A549 (cell line): ENCODE measurements around the gene RHBDD3. TPM values are rescaled to one million over a fixed set of nuclear protein-coding genes. Genes with fewer than 3 reads are reported as not detected.

ENCODE experiments used
- ATAC-seq, 2 experiments: fragments of 200-7000 bp in 1 of 2; fragments of >200 bp in 1 of 2; cut with Nextera tagmentation in 1 of 2; cut with Tn5 transposase in 1 of 2; 3 replicates each; pipeline versions ENCODE4 v1.8.0 to v1.9.1; 2018 to 2020; ENCODE audit warnings: mild to moderate bottlenecking in 1 of 2, moderate library complexity in 1 of 2
- CTCF ChIA-PET: fragments of 300-600 bp; sonication (Branson Sonifier 250); formaldehyde crosslinking; extraction: SDS; loops from one replicate; lab custom pipeline; 2021; ENCODE audit warnings: antibody characterized with exemption, inconsistent platforms; lab: Yijun Ruan, JAX
- POLR2A ChIA-PET: fragments of 350-600 bp; formaldehyde crosslinking; extraction: SDS; loops from one replicate; lab custom pipeline; 2021; ENCODE audit warnings: antibody characterized with exemption, inconsistent platforms; lab: Yijun Ruan, JAX
- DNase-seq, 2 experiments: peaks; one replicate each; pipeline versions ENCODE4 v3.0.0 to v3.0.0-alpha.2; 2011 to 2016; ENCODE audit warnings: low read depth in 1 of 2, low spot score in 1 of 2
- FAIRE-seq: peaks from 2 replicates; lab custom pipeline; 2011; peaks lifted over from hg19 to GRCh38; lab: Jason Lieb, UNC
- H3K27ac ChIP-seq, 2 experiments: fragments of >200 bp; sonication (Bioruptor Twin); formaldehyde crosslinking; 3 replicates each; pipeline ENCODE4 v1.5.1; 2016 to 2017
- H3K4me1 ChIP-seq: fragments of >200 bp; sonication (Bioruptor Twin); formaldehyde crosslinking; 3 replicates; pipeline ENCODE4 v1.6.1; 2016
- H3K4me2 ChIP-seq: fragments of >200 bp; sonication (Bioruptor Twin); formaldehyde crosslinking; 3 replicates; pipeline ENCODE4 v1.6.1; 2016
- H3K4me3 ChIP-seq: fragments of >200 bp; sonication (Bioruptor Twin); formaldehyde crosslinking; 3 replicates; pipeline ENCODE4 v1.5.1; 2016
- H3K9me3 ChIP-seq: fragments of >200 bp; sonication (Bioruptor Twin); formaldehyde crosslinking; 3 replicates; pipeline ENCODE4 v1.6.1; 2016
- BHLHE40 ChIP-seq: IDR thresholded peaks from 2 replicates; pipeline ENCODE4 v1.6.1; 2012; ENCODE audit warnings: low read depth, low read length, inconsistent platforms
- EHF ChIP-seq: fragments of 250-450 bp; sonication (Bioruptor Pico); IDR thresholded peaks from 2 replicates; pipeline ENCODE4 v1.5.0; 2020; ENCODE audit warnings: mild to moderate bottlenecking
- EHMT2 ChIP-seq: fragments of 200-600 bp; sonication (generic); IDR thresholded peaks from 2 replicates; pipeline ENCODE4 v1.6.1; 2016; ENCODE audit warnings: antibody characterized with exemption, low read depth, mild to moderate bottlenecking, moderate library complexity
- EP300 ChIP-seq, 2 experiments: fragments of >200 bp; sonication (Bioruptor Twin); formaldehyde crosslinking; IDR thresholded peaks; 2 replicates in 1 of 2; 3 replicates in 1 of 2; pipeline ENCODE4 v1.6.1; 2016 to 2017
- FOSL2 ChIP-seq, 2 experiments: fragments of 450-650 bp in 1 of 2; fragments of >200 bp in 1 of 2; sonication (Bioruptor Twin) in 1 of 2; formaldehyde crosslinking; IDR thresholded peaks; 2 replicates each; pipeline versions ENCODE4 v1.5.0 to v1.6.1; 2016 to 2020; ENCODE audit warnings: mild to moderate bottlenecking in 1 of 2, moderate library complexity in 1 of 2
- FOXS1 ChIP-seq: fragments of 250-450 bp; sonication (Bioruptor Pico); IDR thresholded peaks from 2 replicates; pipeline ENCODE4 v1.5.0; 2020; ENCODE audit warnings: mild to moderate bottlenecking, moderate library complexity
- HOXA7 ChIP-seq: fragments of 250-450 bp; sonication (Bioruptor Pico); IDR thresholded peaks from 2 replicates; pipeline ENCODE4 v1.5.0; 2020; ENCODE audit warnings: mild to moderate bottlenecking, moderate library complexity
- JUN ChIP-seq, 2 experiments: fragments of >200 bp; sonication (Bioruptor Twin); formaldehyde crosslinking; IDR thresholded peaks; 2 replicates in 1 of 2; 3 replicates in 1 of 2; pipeline ENCODE4 v1.6.1; 2016 to 2017
- PHF8 ChIP-seq: fragments of 200-600 bp; sonication (generic); IDR thresholded peaks from 2 replicates; pipeline ENCODE4 v1.6.1; 2016; ENCODE audit warnings: low read depth, mild to moderate bottlenecking, antibody characterized with exemption, moderate library complexity, borderline replicate concordance
- POLR2AphosphoS2 ChIP-seq: conservative IDR thresholded peaks from 2 replicates; pipeline ENCODE4 v1.6.1; 2012; ENCODE audit warnings: low read length, improper control_type of control experiment, inconsistent platforms
- RAD21 ChIP-seq, 2 experiments: fragments of >200 bp in 1 of 2; sonication (Bioruptor Twin) in 1 of 2; formaldehyde crosslinking in 1 of 2; IDR thresholded peaks in 1 of 2; conservative IDR thresholded peaks in 1 of 2; 2 replicates in 1 of 2; 3 replicates in 1 of 2; pipeline ENCODE4 v1.6.1; 2012 to 2018; ENCODE audit warnings: inconsistent platforms in 1 of 2
- RARB ChIP-seq: fragments of 250-450 bp; sonication (Bioruptor Pico); IDR thresholded peaks from 2 replicates; pipeline ENCODE4 v1.8.0; 2021; ENCODE audit warnings: mild to moderate bottlenecking, moderate library complexity
- RFX5 ChIP-seq: fragments of 450-650 bp; IDR thresholded peaks from 2 replicates; pipeline ENCODE4 v1.7.1; 2014; ENCODE audit warnings: antibody characterized with exemption, mild to moderate bottlenecking, moderate library complexity
- SMC3 ChIP-seq: fragments of >200 bp; sonication (Bioruptor Twin); formaldehyde crosslinking; IDR thresholded peaks from 3 replicates; pipeline ENCODE4 v1.6.1; 2018; ENCODE audit warnings: inconsistent platforms
- TFCP2L1 ChIP-seq: fragments of 250-450 bp; sonication (Bioruptor Pico); IDR thresholded peaks from 2 replicates; pipeline ENCODE4 v1.5.0; 2021; ENCODE audit warnings: mild to moderate bottlenecking
- TP53 ChIP-seq: fragments of 250-450 bp; sonication (Bioruptor Pico); IDR thresholded peaks from 2 replicates; pipeline ENCODE4 v1.5.0; 2021; ENCODE audit warnings: mild to moderate bottlenecking, moderate library complexity
- ZNF302 ChIP-seq: fragments of 250-450 bp; sonication (Bioruptor Pico); IDR thresholded peaks from 2 replicates; pipeline ENCODE4 v1.9.0; 2021; ENCODE audit warnings: inconsistent platforms, mild to moderate bottlenecking, moderate library complexity
- WGBS: methylation state at CpG from one replicate; pipeline ENCODE4 v1.1.6; 2017; ENCODE audit errors: missing lambda C conversion rate; 5-methylcytosine and 5-hydroxymethylcytosine counted together
- polyA plus RNA-seq, 4 experiments: library from polyadenylated mRNA; depleted of rRNA in 3 of 4; stranded (reverse); fragments of >200 nt; fragmentation: RNase III in 1 of 4; extraction: RNeasy Plus Mini Kit Qiagen cat#74134 plus additional on column Dnase treatment in 1 of 4; gene quantifications; 2 replicates in 3 of 4; 3 replicates in 1 of 4; pipeline ENCODE4 v1.2.3, GENCODE V29; 2011 to 2017
- TF ChIP-seq, protein P1 (sequence below): fragments of >200 bp; sonication (Bioruptor Twin); formaldehyde crosslinking; IDR thresholded peaks from 3 replicates; pipeline ENCODE4 v1.5.1; 2016
- TF ChIP-seq, protein P2 (sequence below): IDR thresholded peaks from 2 replicates; pipeline ENCODE4 v1.6.1; 2012; ENCODE audit warnings: low read depth, borderline replicate concordance
- TF ChIP-seq, protein P3 (sequence below): IDR thresholded peaks from 2 replicates; pipeline ENCODE4 v1.6.1; 2012
- TF ChIP-seq, protein P4 (sequence below): fragments of >200 bp; sonication (Bioruptor Twin); formaldehyde crosslinking; IDR thresholded peaks from 3 replicates; pipeline ENCODE4 v1.6.1; 2016
- TF ChIP-seq, protein P5 (sequence below): IDR thresholded peaks from 2 replicates; pipeline ENCODE4 v1.6.1; 2012
- TF ChIP-seq, protein P6 (sequence below): fragments of 200-600 bp; sonication (generic); IDR thresholded peaks from 2 replicates; pipeline ENCODE4 v1.6.1; 2016; ENCODE audit warnings: antibody characterized with exemption, mild to moderate bottlenecking, moderate library complexity
- TF ChIP-seq, protein P7 (sequence below): fragments of >200 bp; sonication (Bioruptor Twin); formaldehyde crosslinking; IDR thresholded peaks from 2 replicates; pipeline ENCODE4 v1.6.1; 2016
- TF ChIP-seq, protein P8 (sequence below): fragments of 450-650 bp; IDR thresholded peaks from 2 replicates; pipeline ENCODE4 v1.6.1; 2014; ENCODE audit warnings: antibody characterized with exemption

RHBDD3 gene
- polyA plus RNA-seq, 2 of the 4 experiments (the other 2 are of a cell fraction), result 10.2 to 20.8 TPM

DNA sequence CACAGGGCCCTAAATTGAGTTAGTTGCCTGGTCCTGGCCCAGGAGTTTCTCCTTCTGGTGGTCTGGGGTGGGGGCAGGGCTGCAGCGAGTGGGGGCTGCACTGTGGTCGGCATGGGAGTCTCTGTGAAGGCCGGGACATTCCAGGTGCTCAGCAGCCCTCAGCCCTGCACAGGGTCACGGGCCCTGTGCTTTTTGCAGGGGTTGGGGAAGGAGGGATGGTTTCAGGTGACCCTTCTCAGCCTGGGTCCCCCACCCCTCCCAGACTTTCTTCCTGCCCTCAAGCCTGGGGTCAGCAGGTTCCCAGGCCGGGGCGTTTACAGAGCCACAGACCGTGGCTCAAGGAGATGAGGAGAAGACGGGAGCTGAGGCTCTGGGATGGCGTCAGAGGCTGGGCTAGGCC, 54.3 kb downstream of the RHBDD3 start:
- POLR2A ChIA-PET, result no interaction called here
- Histone ChIP-seq H3K9me3 (no peaks in the 10 kb centered on the region), H3K4me1 (no peaks in the 10 kb centered on the region), H3K4me3 (no peak overlapping the region), H3K27ac (no peak overlapping the region), H3K4me2 (no peak overlapping the region)
- FAIRE-seq, result no peak
- CTCF ChIA-PET, result interaction anchor here (3.0 kb wide), 1 partner anchor 32 kb away, joined by 11 read pairs; no protein-coding TSS in a partner anchor
- TF ChIP-seq, protein P1, sequence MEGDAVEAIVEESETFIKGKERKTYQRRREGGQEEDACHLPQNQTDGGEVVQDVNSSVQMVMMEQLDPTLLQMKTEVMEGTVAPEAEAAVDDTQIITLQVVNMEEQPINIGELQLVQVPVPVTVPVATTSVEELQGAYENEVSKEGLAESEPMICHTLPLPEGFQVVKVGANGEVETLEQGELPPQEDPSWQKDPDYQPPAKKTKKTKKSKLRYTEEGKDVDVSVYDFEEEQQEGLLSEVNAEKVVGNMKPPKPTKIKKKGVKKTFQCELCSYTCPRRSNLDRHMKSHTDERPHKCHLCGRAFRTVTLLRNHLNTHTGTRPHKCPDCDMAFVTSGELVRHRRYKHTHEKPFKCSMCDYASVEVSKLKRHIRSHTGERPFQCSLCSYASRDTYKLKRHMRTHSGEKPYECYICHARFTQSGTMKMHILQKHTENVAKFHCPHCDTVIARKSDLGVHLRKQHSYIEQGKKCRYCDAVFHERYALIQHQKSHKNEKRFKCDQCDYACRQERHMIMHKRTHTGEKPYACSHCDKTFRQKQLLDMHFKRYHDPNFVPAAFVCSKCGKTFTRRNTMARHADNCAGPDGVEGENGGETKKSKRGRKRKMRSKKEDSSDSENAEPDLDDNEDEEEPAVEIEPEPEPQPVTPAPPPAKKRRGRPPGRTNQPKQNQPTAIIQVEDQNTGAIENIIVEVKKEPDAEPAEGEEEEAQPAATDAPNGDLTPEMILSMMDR, result no peak
- TF ChIP-seq EHF, result no peak
- TF ChIP-seq BHLHE40, result no peak
- TF ChIP-seq, protein P2, sequence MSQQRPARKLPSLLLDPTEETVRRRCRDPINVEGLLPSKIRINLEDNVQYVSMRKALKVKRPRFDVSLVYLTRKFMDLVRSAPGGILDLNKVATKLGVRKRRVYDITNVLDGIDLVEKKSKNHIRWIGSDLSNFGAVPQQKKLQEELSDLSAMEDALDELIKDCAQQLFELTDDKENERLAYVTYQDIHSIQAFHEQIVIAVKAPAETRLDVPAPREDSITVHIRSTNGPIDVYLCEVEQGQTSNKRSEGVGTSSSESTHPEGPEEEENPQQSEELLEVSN, result no peak
- no peak for TF ChIP-seq PHF8
- TF ChIP-seq, protein P3, sequence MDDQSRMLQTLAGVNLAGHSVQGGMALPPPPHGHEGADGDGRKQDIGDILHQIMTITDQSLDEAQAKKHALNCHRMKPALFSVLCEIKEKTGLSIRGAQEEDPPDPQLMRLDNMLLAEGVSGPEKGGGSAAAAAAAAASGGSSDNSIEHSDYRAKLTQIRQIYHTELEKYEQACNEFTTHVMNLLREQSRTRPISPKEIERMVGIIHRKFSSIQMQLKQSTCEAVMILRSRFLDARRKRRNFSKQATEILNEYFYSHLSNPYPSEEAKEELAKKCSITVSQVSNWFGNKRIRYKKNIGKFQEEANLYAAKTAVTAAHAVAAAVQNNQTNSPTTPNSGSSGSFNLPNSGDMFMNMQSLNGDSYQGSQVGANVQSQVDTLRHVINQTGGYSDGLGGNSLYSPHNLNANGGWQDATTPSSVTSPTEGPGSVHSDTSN, result no peak
- TF ChIP-seq, protein P4, sequence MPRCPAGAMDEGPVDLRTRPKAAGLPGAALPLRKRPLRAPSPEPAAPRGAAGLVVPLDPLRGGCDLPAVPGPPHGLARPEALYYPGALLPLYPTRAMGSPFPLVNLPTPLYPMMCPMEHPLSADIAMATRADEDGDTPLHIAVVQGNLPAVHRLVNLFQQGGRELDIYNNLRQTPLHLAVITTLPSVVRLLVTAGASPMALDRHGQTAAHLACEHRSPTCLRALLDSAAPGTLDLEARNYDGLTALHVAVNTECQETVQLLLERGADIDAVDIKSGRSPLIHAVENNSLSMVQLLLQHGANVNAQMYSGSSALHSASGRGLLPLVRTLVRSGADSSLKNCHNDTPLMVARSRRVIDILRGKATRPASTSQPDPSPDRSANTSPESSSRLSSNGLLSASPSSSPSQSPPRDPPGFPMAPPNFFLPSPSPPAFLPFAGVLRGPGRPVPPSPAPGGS, result no peak
- TF ChIP-seq RARB (CRISPR knock-in tag), result no peak
- TF ChIP-seq FOSL2 (IDR thresholded peaks at IDR 0.05), result no peak
- no peak for TF ChIP-seq FOSL2 (CRISPR knock-in tag; IDR thresholded peaks at IDR 0.05)
- TF ChIP-seq TP53 (CRISPR knock-in tag), result no peak
- no peak for TF ChIP-seq RAD21 (conservative IDR thresholded peaks at IDR 0.05 in 1 of 2, IDR thresholded peaks at IDR 0.05 in 1 of 2)
- DNase-seq, result no peak
- no peak for ATAC-seq
- WGBS, result 0% methylated on average over 1 of the region's 9 CpGs

DNA sequence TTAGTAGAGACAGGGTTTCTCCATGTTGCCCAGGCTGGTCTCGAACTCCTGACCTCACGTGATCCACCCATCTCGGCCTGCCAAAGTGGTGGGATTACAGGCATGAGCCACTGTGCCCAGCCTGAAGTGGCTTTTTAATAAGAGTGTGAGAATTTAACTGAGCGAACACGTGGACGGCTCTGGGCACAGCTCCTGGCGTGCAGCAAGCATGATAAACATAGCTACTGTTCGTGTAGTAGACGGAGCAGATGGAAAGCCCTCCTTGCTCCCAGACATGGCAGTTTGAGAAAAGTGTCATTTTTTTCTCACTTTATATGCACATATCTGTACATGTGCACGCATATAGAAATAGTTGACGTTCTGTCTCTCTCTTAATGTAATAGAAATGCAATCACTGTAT, 55.0 kb downstream of the RHBDD3 start:
- DNase-seq (no peak), ATAC-seq (no peak), FAIRE-seq (no peak)
- ChIA-PET CTCF (no interaction called here), POLR2A (no interaction called here)
- 65% methylated on average over 11 of the region's 11 CpGs for WGBS
- H3K9me3 ChIP-seq, result no peaks in the 10 kb centered on the region
- TF ChIP-seq TFCP2L1, result no peak
- TF ChIP-seq HOXA7, result no peak
- TF ChIP-seq ZNF302 (CRISPR knock-in tag), result no peak
- TF ChIP-seq, protein P5, sequence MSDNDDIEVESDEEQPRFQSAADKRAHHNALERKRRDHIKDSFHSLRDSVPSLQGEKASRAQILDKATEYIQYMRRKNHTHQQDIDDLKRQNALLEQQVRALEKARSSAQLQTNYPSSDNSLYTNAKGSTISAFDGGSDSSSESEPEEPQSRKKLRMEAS, result no peak
- TF ChIP-seq FOXS1 (CRISPR knock-in tag), result no peak
- TF ChIP-seq SMC3, result no peak
- TF ChIP-seq, protein P6, sequence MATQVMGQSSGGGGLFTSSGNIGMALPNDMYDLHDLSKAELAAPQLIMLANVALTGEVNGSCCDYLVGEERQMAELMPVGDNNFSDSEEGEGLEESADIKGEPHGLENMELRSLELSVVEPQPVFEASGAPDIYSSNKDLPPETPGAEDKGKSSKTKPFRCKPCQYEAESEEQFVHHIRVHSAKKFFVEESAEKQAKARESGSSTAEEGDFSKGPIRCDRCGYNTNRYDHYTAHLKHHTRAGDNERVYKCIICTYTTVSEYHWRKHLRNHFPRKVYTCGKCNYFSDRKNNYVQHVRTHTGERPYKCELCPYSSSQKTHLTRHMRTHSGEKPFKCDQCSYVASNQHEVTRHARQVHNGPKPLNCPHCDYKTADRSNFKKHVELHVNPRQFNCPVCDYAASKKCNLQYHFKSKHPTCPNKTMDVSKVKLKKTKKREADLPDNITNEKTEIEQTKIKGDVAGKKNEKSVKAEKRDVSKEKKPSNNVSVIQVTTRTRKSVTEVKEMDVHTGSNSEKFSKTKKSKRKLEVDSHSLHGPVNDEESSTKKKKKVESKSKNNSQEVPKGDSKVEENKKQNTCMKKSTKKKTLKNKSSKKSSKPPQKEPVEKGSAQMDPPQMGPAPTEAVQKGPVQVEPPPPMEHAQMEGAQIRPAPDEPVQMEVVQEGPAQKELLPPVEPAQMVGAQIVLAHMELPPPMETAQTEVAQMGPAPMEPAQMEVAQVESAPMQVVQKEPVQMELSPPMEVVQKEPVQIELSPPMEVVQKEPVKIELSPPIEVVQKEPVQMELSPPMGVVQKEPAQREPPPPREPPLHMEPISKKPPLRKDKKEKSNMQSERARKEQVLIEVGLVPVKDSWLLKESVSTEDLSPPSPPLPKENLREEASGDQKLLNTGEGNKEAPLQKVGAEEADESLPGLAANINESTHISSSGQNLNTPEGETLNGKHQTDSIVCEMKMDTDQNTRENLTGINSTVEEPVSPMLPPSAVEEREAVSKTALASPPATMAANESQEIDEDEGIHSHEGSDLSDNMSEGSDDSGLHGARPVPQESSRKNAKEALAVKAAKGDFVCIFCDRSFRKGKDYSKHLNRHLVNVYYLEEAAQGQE, result no peak
- no peak for TF ChIP-seq BHLHE40
- TF ChIP-seq RFX5, result no peak
- TF ChIP-seq, protein P7, sequence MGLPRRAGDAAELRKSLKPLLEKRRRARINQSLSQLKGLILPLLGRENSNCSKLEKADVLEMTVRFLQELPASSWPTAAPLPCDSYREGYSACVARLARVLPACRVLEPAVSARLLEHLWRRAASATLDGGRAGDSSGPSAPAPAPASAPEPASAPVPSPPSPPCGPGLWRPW, result no peak
- TF ChIP-seq JUN (IDR thresholded peaks at IDR 0.05), result no peak
- no peak for TF ChIP-seq POLR2AphosphoS2
- no peak for TF ChIP-seq EHMT2
- TF ChIP-seq, protein P8, sequence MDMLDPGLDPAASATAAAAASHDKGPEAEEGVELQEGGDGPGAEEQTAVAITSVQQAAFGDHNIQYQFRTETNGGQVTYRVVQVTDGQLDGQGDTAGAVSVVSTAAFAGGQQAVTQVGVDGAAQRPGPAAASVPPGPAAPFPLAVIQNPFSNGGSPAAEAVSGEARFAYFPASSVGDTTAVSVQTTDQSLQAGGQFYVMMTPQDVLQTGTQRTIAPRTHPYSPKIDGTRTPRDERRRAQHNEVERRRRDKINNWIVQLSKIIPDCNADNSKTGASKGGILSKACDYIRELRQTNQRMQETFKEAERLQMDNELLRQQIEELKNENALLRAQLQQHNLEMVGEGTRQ, result no peak
- no peak for TF ChIP-seq EP300 (IDR thresholded peaks at IDR 0.05)
- no peak overlapping the region for H3K27ac ChIP-seq
- H3K4me1 ChIP-seq, result no peaks in the 10 kb centered on the region
- H3K4me2 ChIP-seq, result no peak overlapping the region
- no peak overlapping the region for H3K4me3 ChIP-seq
